C4-2B (cell line): ENCODE data around the gene DBNDD1.

Source experiments
- ZFX ChIP-seq: fragments of 450-650 bp; IDR thresholded peaks from 2 replicates; pipeline ENCODE4 v1.6.1; 2017
- TF ChIP-seq, protein P1 (sequence below): fragments of 450-650 bp; conservative IDR thresholded peaks from 2 replicates; pipeline ENCODE4 v1.5.1; 2017; ENCODE audit warnings: mild to moderate bottlenecking

DNA sequence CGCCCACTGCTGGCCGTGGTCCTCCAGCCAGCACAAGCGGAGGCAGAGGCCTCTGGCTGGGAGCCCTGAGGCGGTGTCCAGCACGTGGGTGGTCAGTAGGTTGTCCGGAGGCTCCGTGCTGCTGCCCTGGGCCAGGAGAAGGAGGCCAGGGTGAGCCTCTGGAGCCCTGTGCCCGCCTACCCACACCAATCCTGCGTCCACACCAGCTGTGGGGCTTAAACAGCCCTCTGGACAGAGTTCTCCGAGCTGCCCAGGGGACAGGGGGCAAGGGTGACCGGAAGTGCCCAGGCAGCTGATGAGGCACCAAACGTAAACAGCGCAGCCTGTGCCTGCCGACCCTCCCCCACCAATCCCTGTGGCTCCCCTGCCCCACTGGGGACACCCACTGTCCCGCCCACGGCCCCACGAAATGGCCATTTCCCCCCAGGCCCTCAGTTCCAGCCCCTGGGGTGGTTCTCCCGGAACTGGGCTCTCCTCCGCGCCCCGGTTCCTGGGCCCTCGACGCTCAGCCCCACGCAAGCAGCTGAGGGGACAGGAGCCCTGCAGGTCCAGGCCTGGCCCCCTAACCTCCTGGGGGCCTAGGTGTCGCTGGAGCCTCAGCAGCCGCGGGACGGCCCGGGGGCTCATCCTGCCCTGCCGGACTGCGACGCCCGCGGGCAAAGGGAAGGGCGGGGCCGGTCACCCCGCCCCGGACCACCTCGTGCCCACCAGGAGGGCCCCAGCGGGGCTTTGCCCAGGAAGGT is 27.9 kb upstream of the DBNDD1 start:
- TF ChIP-seq, protein P1, sequence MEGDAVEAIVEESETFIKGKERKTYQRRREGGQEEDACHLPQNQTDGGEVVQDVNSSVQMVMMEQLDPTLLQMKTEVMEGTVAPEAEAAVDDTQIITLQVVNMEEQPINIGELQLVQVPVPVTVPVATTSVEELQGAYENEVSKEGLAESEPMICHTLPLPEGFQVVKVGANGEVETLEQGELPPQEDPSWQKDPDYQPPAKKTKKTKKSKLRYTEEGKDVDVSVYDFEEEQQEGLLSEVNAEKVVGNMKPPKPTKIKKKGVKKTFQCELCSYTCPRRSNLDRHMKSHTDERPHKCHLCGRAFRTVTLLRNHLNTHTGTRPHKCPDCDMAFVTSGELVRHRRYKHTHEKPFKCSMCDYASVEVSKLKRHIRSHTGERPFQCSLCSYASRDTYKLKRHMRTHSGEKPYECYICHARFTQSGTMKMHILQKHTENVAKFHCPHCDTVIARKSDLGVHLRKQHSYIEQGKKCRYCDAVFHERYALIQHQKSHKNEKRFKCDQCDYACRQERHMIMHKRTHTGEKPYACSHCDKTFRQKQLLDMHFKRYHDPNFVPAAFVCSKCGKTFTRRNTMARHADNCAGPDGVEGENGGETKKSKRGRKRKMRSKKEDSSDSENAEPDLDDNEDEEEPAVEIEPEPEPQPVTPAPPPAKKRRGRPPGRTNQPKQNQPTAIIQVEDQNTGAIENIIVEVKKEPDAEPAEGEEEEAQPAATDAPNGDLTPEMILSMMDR, result no peak
- TF ChIP-seq ZFX, result no peak
